ENCODE data around the gene IFI27.

GRCh38 chr14:94111276-94112095, 950 bp downstream of the IFI27 start:
- TF ChIP-seq CTCF (IDR thresholded peaks at IDR 0.05; ENCODE audit: low read depth, low read length) (no peak), POLR2A (IDR thresholded peaks at IDR 0.05; ENCODE audit: extremely low read depth, insufficient read length) (no peak), MYC (IDR thresholded peaks at IDR 0.05; ENCODE audit: low read depth, low read length) (no peak)
